SK-N-SH treated with all-trans-retinoic acid at 6 μM for 48 hours (cell line): Measurements from ENCODE around the gene SDC1.
"Not testable (repeated sequence)": the region's sequence is repeated elsewhere in the genome, so short reads cannot be mapped to it uniquely, and the experiment has no call there.

ENCODE experiments used
- ESRRG ChIP-seq: fragments of 250-450 bp; sonication (Bioruptor Pico); IDR thresholded peaks from 2 replicates; pipeline ENCODE4 v1.6.1; 2021; ENCODE audit warnings: mild to moderate bottlenecking
- PATZ1 ChIP-seq: fragments of 250-450 bp; sonication (Bioruptor Pico); IDR thresholded peaks from 2 replicates; pipeline ENCODE4 v1.8.0; 2020; ENCODE audit warnings: mild to moderate bottlenecking, moderate library complexity, borderline replicate concordance
- POU6F1 ChIP-seq: fragments of 250-450 bp; sonication (Bioruptor Pico); IDR thresholded peaks from 2 replicates; pipeline ENCODE4 v1.8.0; 2021; ENCODE audit warnings: low read depth, mild to moderate bottlenecking, moderate library complexity, borderline replicate concordance
- SNAI2 ChIP-seq: fragments of 250-450 bp; sonication (Bioruptor Pico); IDR thresholded peaks from 2 replicates; pipeline ENCODE4 v1.5.0; 2020; ENCODE audit warnings: mild to moderate bottlenecking, moderate library complexity
- TSHZ2 ChIP-seq: fragments of 250-450 bp; sonication (Bioruptor Pico); IDR thresholded peaks from 2 replicates; pipeline ENCODE4 v1.5.0; 2020; ENCODE audit warnings: mild to moderate bottlenecking, moderate library complexity
- ZC3H10 ChIP-seq: fragments of 250-450 bp; sonication (Bioruptor Pico); IDR thresholded peaks from 2 replicates; pipeline ENCODE4 v1.5.1; 2021; ENCODE audit warnings: mild to moderate bottlenecking, moderate library complexity
- ZFP3 ChIP-seq: fragments of 250-450 bp; sonication (Bioruptor Pico); IDR thresholded peaks from 2 replicates; pipeline ENCODE4 v1.5.0; 2020; ENCODE audit warnings: mild to moderate bottlenecking, moderate library complexity
- ZNF70 ChIP-seq: fragments of 450-650 bp; formaldehyde crosslinking; IDR thresholded peaks from 2 replicates; pipeline ENCODE4 v1.5.0; 2020; ENCODE audit warnings: mild to moderate bottlenecking, moderate library complexity

- TF ChIP-seq ZNF70 (CRISPR knock-in tag); TSHZ2; ZC3H10; PATZ1; ZFP3 (CRISPR knock-in tag); POU6F1; ESRRG; SNAI2 (CRISPR knock-in tag): not testable (repeated sequence)
These were observed 9.7 kb upstream of the SDC1 start for GRCh38 chr2:20234597-20234996.
